OCI-LY7 (cell line): ENCODE data around the gene GPRC5A.

ENCODE experiments used
- EZH2phosphoT487 ChIP-seq: fragments of 200-600 bp; sonication (generic); IDR thresholded peaks from 2 replicates; pipeline ENCODE4 v1.6.1; 2018; ENCODE audit warnings: low read depth, borderline replicate concordance, mild to moderate bottlenecking, mixed run types, antibody characterized with exemption, low read length, moderate library complexity, mixed read lengths
- TF ChIP-seq, protein P1 (sequence below): fragments of 200-600 bp; sonication (generic); conservative IDR thresholded peaks from 2 replicates; pipeline ENCODE4 v1.5.1; 2014; ENCODE audit warnings: mild to moderate bottlenecking, antibody characterized with exemption, low read length, moderate library complexity, mixed read lengths

DNA sequence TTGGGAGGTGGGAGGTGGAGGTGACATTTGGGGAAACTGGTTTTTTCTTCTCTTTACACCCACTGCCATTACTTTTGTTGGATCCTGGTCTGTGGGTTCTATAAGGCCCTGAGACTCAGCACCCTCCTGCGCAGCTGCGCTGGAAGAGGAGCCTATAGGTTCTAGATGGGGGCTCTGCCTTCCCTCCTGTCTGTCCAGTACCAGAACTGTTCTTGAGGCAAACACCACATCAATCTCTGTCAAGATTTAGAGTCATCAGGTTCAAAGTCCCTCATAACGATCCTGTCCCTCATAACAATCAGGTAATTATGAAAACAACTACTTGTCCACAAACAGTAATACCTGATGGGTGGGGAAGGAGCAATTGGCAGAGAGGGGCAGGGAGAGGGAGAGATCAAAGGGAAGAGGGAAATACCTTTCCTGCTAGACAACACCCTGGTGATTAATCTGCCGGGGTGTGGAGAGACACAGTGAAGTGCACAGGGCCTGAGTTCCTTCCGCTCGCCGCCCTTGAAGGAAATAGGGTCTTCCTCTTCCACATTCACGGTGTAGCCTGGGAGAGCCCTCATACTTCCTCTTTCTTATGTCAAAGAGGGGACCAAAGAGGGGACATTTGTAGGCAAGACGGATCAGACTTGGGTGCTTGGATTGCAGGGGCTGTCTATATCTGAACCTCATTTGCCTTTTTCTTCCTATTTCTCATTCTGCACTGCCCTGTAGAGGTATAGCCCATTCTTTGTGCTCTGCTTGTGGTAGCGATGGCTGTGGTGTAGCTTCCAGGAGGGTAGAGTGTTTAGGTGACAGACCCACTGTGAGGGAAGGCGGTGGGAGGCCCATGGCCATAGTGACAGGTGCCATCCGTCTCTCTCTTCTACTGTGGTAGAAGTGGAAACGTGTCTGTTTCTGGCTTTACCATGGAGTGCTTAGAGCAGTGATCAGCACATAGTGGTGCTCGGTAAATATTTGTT, 12.6 kb downstream of the GPRC5A start:
- TF ChIP-seq, protein P1, sequence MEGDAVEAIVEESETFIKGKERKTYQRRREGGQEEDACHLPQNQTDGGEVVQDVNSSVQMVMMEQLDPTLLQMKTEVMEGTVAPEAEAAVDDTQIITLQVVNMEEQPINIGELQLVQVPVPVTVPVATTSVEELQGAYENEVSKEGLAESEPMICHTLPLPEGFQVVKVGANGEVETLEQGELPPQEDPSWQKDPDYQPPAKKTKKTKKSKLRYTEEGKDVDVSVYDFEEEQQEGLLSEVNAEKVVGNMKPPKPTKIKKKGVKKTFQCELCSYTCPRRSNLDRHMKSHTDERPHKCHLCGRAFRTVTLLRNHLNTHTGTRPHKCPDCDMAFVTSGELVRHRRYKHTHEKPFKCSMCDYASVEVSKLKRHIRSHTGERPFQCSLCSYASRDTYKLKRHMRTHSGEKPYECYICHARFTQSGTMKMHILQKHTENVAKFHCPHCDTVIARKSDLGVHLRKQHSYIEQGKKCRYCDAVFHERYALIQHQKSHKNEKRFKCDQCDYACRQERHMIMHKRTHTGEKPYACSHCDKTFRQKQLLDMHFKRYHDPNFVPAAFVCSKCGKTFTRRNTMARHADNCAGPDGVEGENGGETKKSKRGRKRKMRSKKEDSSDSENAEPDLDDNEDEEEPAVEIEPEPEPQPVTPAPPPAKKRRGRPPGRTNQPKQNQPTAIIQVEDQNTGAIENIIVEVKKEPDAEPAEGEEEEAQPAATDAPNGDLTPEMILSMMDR, result no peak
- no peak for TF ChIP-seq EZH2phosphoT487
